Medulla oblongata (tissue), 1 donor: ENCODE measurements around the gene TBKBP1.

Experiments
- DNase-seq: peaks from one replicate; pipeline ENCODE4 v3.0.0-alpha.2; 2015; ENCODE audit errors: extremely low spot score

TBKBP1 gene

GRCh38 chr17:47698749-47699535, 5.0 kb downstream of the TBKBP1 start:
- peak; percentile 50 for DNase-seq

GRCh38 chr17:47699536-47699840, 5.5 kb downstream of the TBKBP1 start:
- DNase-seq, result no peak

- DNase-seq, result no peak
Measured at GRCh38 chr17:47700471-47701449, 6.8 kb downstream of the TBKBP1 start.

- DNase-seq, result no peak
Measured at GRCh38 chr17:47701608-47702007, 7.6 kb downstream of the TBKBP1 start.

- no peak for DNase-seq
Measured at GRCh38 chr17:47702391-47702995, 8.5 kb downstream of the TBKBP1 start.

- DNase-seq, result no peak
Measured at GRCh38 chr17:47703191-47703591, 9.2 kb downstream of the TBKBP1 start.

- no peak for DNase-seq
Measured at GRCh38 chr17:47703671-47704070, 9.7 kb downstream of the TBKBP1 start.

- DNase-seq, result no peak
Measured at GRCh38 chr17:47704116-47704515, 10.2 kb downstream of the TBKBP1 start.

GRCh38 chr17:47704736-47705135, 10.8 kb downstream of the TBKBP1 start:
- DNase-seq, result no peak

- no peak for DNase-seq
Measured at GRCh38 chr17:47705536-47706530, 11.9 kb downstream of the TBKBP1 start.

GRCh38 chr17:47707056-47707804, 13.3 kb downstream of the TBKBP1 start:
- peak; percentile 82 for DNase-seq

- no peak for DNase-seq
Measured at GRCh38 chr17:47707884-47708283, 13.9 kb downstream of the TBKBP1 start.

- DNase-seq, result no peak
Measured at GRCh38 chr17:47708312-47708863, 14.4 kb downstream of the TBKBP1 start.

GRCh38 chr17:47708864-47709541, 15.0 kb downstream of the TBKBP1 start:
- peak; percentile 10 for DNase-seq

- DNase-seq, result no peak
Measured at GRCh38 chr17:47709594-47709993, 15.6 kb downstream of the TBKBP1 start.

- DNase-seq, result no peak
Measured at GRCh38 chr17:47711366-47712099, 17.6 kb downstream of the TBKBP1 start.

- no peak for DNase-seq
Measured at GRCh38 chr17:47712330-47713023, 18.5 kb downstream of the TBKBP1 start.
